Vagina (tissue), 2 donors: Measurements from ENCODE around the gene PSAP. TPM values are rescaled to one million over a fixed set of nuclear protein-coding genes. Genes with fewer than 3 reads are reported as not detected.

ENCODE experiments used
- DNase-seq, 2 donors: peaks; one replicate each; pipeline ENCODE4 v3.0.0-alpha.2; 2017; ENCODE audit errors: extremely low spot score in 2 of 2
- H3K27ac ChIP-seq: fragments of 200-600 bp; sonication (generic); one replicate; pipeline ENCODE4 v1.5.1; 2019
- H3K27me3 ChIP-seq: fragments of 200-600 bp; sonication (generic); one replicate; pipeline ENCODE4 v1.5.1; 2019
- H3K36me3 ChIP-seq, 2 donors: fragments of 200-600 bp; sonication (generic); one replicate each; pipeline ENCODE4 v1.5.1; 2017 to 2019
- H3K4me1 ChIP-seq: fragments of 200-600 bp; sonication (generic); one replicate; pipeline ENCODE4 v1.5.1; 2019
- H3K4me3 ChIP-seq, 2 donors: fragments of 200-600 bp; sonication (generic); 1 replicate in 1 of 2; 2 replicates in 1 of 2; pipeline ENCODE4 v1.5.1; 2016 to 2019
- H3K9me3 ChIP-seq: fragments of 200-600 bp; sonication (generic); one replicate; pipeline ENCODE4 v1.5.1; 2019
- CTCF ChIP-seq, 3 experiments: fragments of 450-650 bp in 2 of 3; fragments of 200-600 bp in 1 of 3; sonication (generic) in 1 of 3; IDR thresholded peaks; one replicate each; pipeline ENCODE4 v1.5.1; 2017 to 2019; ENCODE audit warnings: antibody characterized with exemption in 3 of 3, mild to moderate bottlenecking in 2 of 3, moderate library complexity in 2 of 3
- POLR2A ChIP-seq, 2 donors: fragments of 450-650 bp; IDR thresholded peaks; one replicate each; pipeline ENCODE4 v1.6.1; 2017; ENCODE audit warnings: antibody characterized with exemption in 2 of 2, mild to moderate bottlenecking in 2 of 2, moderate library complexity in 2 of 2
- POLR2AphosphoS5 ChIP-seq, 2 donors: sonication (generic); formaldehyde crosslinking; IDR thresholded peaks; one replicate each; pipeline ENCODE4 v1.9.0; 2017; ENCODE audit warnings: antibody characterized with exemption in 2 of 2, mild to moderate bottlenecking in 2 of 2, low read depth in 1 of 2; ENCODE audit not compliant: insufficient read depth in 1 of 2
- intact Hi-C: fragments of 100-400 bp; cut with DNase I; formaldehyde crosslinking; loops from one replicate; pipeline ENCODE4 v1.15.1; 2023
- total RNA-seq: library from RNA; depleted of rRNA; stranded (reverse); fragments of >200 nt; gene quantifications from one replicate; pipeline ENCODE4 v1.2.3, GENCODE V29; 2016

Gene PSAP
- total RNA-seq, 1 donor from 2014 or later, result 680 TPM

- H3K27ac ChIP-seq, result no peak overlapping the region
- intact Hi-C loops, result loop anchor here (10.0 kb wide), 1 partner anchor 83 kb away; no protein-coding TSS in a partner anchor
- H3K4me3 ChIP-seq, result no peak overlapping the region
- DNase-seq, result no peak
- H3K4me1 ChIP-seq, result peaks cover 14% of the 10 kb centered on the region
- no peaks in the 10 kb centered on the region for H3K27me3 ChIP-seq
- TF ChIP-seq POLR2A (IDR thresholded peaks at IDR 0.05), result no peak
- TF ChIP-seq CTCF (IDR thresholded peaks at IDR 0.05), result no peak
- TF ChIP-seq POLR2AphosphoS5 (IDR thresholded peaks at IDR 0.05; ENCODE audit: insufficient read depth in 1 of 2, low read depth in 1 of 2), result no peak
- H3K9me3 ChIP-seq, result no peaks in the 10 kb centered on the region
- H3K36me3 ChIP-seq, result peaks cover 0 to 15% of the 10 kb centered on the region in 2 donors
These were observed 39.7 kb downstream of the PSAP start for GRCh38 chr10:71811351-71811750.

GRCh38 chr10:71810048-71810750 is 40.9 kb downstream of the PSAP start:
- DNase-seq, result no peak
- Histone ChIP-seq H3K27me3 (no peaks in the 10 kb centered on the region), H3K4me1 (peaks cover 14% of the 10 kb centered on the region), H3K27ac (no peak overlapping the region), H3K36me3 (peaks cover 0 to 3% of the 10 kb centered on the region in 2 donors), H3K9me3 (no peaks in the 10 kb centered on the region), H3K4me3 (no peak overlapping the region)
- TF ChIP-seq CTCF (IDR thresholded peaks at IDR 0.05) (no peak), POLR2AphosphoS5 (IDR thresholded peaks at IDR 0.05; ENCODE audit: insufficient read depth in 1 of 2, low read depth in 1 of 2) (no peak), POLR2A (IDR thresholded peaks at IDR 0.05) (no peak)
- intact Hi-C loops, result loop anchor here (10.0 kb wide), 1 partner anchor 85 kb away; no protein-coding TSS in a partner anchor

GRCh38 chr10:71809628-71810027 is 41.4 kb downstream of the PSAP start:
- Histone ChIP-seq H3K4me1 (peaks cover 14% of the 10 kb centered on the region), H3K36me3 (no peaks in the 10 kb centered on the region), H3K27ac (no peak overlapping the region), H3K27me3 (no peaks in the 10 kb centered on the region), H3K4me3 (no peak overlapping the region), H3K9me3 (no peaks in the 10 kb centered on the region)
- intact Hi-C loops, result loop anchor here (10.0 kb wide), 2 partner anchors 85 to 415 kb away; partner anchors contain the start of gene CDH23
- TF ChIP-seq POLR2AphosphoS5 (IDR thresholded peaks at IDR 0.05; ENCODE audit: insufficient read depth in 1 of 2, low read depth in 1 of 2) (no peak), CTCF (IDR thresholded peaks at IDR 0.05) (no peak), POLR2A (IDR thresholded peaks at IDR 0.05) (no peak)
- no peak for DNase-seq

GRCh38 chr10:71807557-71808510 is 43.2 kb downstream of the PSAP start:
- no peak for DNase-seq
- TF ChIP-seq POLR2AphosphoS5 (IDR thresholded peaks at IDR 0.05; ENCODE audit: insufficient read depth in 1 of 2, low read depth in 1 of 2) (no peak), CTCF (IDR thresholded peaks at IDR 0.05) (no peak), POLR2A (IDR thresholded peaks at IDR 0.05) (no peak)
- Histone ChIP-seq H3K36me3 (no peaks in the 10 kb centered on the region), H3K4me1 (peaks cover 14% of the 10 kb centered on the region), H3K27ac (no peak overlapping the region), H3K4me3 (no peak overlapping the region), H3K27me3 (no peaks in the 10 kb centered on the region), H3K9me3 (no peaks in the 10 kb centered on the region)
- intact Hi-C loops, result loop anchor here (10.0 kb wide), 1 partner anchor 413 kb away; the partner anchor contains the start of gene CDH23
